IPS DF 6.9 (cell line): ENCODE results near the gene ATL2.

Source experiments
- DNase-seq: peaks from one replicate; pipeline ENCODE4 v3.0.0-alpha.2; 2013; ENCODE audit warnings: low read depth, low spot score
- H3K27ac ChIP-seq: one replicate; pipeline ENCODE4 v1.5.1; 2013; ENCODE audit warnings: low read length, control low read depth
- H3K27me3 ChIP-seq: 2 replicates; pipeline ENCODE4 v1.6.1; 2013; ENCODE audit warnings: mild to moderate bottlenecking, low read length; ENCODE audit not compliant: control insufficient read depth, insufficient read depth
- H3K36me3 ChIP-seq: 2 replicates; pipeline ENCODE4 v1.6.1; 2013; ENCODE audit warnings: low read length; ENCODE audit not compliant: control insufficient read depth, insufficient read depth
- H3K4me1 ChIP-seq: 2 replicates; pipeline ENCODE4 v1.6.1; 2013; ENCODE audit warnings: low read length; ENCODE audit not compliant: control insufficient read depth, insufficient read depth
- H3K4me3 ChIP-seq: 2 replicates; pipeline ENCODE4 v1.5.1; 2013; ENCODE audit warnings: mild to moderate bottlenecking, low read length
- H3K9me3 ChIP-seq: 2 replicates; pipeline ENCODE4 v1.6.1; 2013; ENCODE audit warnings: low read length, inconsistent platforms; ENCODE audit not compliant: control insufficient read depth, insufficient read depth
- WGBS: extraction: QIAGEN DNeasy Blood & Tissue Kit; methylation state at CpG from one replicate; pipeline ENCODE4 v1.1.7; 2013; ENCODE audit warnings: mixed read lengths, missing lambda C conversion rate; ENCODE audit not compliant: insufficient read length, insufficient coverage; 5-methylcytosine and 5-hydroxymethylcytosine counted together

The ATL2 gene

DNA sequence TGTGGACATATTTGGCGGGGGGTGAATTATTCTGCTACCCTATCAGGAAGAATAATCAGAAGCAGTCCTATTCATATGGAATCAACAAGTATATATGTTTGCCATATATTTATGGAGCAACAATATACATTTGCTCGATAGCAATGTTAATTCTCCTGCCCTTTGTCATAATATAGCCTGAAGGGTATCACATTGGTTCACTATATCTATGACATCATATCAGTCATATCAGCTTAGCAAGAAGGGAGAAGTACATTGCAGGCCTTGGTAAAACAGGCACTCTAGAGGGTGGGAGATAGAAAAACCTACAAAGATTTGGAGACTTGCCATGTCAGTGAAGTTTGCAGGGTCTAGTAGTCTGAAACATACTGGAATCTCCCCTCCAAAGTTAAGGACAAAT lies 128.4 kb downstream of the ATL2 start:
- no CpG with 5 or more reads among the region's 2 CpGs for WGBS

DNA sequence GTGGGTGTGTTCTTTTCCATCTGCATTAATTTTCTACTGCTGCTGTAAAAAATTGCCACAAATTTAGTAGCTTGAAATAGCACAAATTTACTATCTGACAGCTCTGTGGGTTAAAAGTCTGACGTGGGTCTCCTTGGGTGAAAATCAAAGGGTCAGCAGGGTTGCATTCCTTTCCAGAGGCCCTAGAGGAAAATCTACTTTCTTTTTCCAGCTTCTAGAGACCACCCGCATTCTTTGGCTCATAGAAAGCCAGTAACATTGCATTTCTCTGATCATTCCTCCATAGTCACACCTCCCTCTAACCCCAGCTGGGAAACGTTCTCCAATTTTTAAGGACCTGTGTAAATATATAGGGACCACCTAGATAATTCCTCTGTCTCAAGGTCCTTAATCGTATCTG lies 128.8 kb downstream of the ATL2 start:
- no peak overlapping the region for H3K27ac ChIP-seq
- peaks cover 2% of the 10 kb centered on the region; the same call in 1 of the 2 replicates for H3K4me1 ChIP-seq
- H3K4me3 ChIP-seq, result no peak overlapping the region
- no peaks in the 10 kb centered on the region; the same call in 1 of the 2 replicates for H3K27me3 ChIP-seq
- no CpG with 5 or more reads among the region's 4 CpGs for WGBS
- H3K36me3 ChIP-seq, result no peaks in the 10 kb centered on the region
- no peak for DNase-seq
- peaks cover 1% of the 10 kb centered on the region; the same call in 1 of the 2 replicates for H3K9me3 ChIP-seq

More for the DNA sequence above, 128.4 kb downstream of the ATL2 start:
- Histone ChIP-seq H3K9me3 (peaks cover 1% of the 10 kb centered on the region; the same call in 1 of the 2 replicates), H3K4me1 (peaks cover 2% of the 10 kb centered on the region; the same call in 1 of the 2 replicates), H3K36me3 (no peaks in the 10 kb centered on the region), H3K27me3 (no peaks in the 10 kb centered on the region; the same call in 1 of the 2 replicates), H3K27ac (no peak overlapping the region), H3K4me3 (no peak overlapping the region)
- no peak for DNase-seq

DNA sequence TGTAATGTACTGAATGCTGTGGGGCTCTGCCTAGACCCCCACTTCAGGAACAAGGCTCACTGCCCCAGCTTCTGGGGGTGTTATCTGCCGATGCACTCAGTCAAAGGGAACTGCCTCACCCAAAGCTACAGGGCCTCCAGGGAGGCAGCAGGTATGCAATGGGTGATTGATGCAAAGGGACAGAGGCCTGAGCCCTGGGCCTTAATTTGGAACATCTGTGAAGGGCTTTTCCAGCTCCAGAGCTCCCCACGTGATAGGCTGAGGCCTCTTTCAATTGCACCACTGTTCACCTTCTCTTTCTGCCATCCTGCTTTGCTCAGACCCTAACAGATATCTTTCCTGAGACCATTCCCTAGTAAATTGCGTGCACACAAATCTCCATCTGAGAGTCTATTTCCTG lies 131.0 kb downstream of the ATL2 start:
- H3K4me3 ChIP-seq, result no peak overlapping the region

DNA sequence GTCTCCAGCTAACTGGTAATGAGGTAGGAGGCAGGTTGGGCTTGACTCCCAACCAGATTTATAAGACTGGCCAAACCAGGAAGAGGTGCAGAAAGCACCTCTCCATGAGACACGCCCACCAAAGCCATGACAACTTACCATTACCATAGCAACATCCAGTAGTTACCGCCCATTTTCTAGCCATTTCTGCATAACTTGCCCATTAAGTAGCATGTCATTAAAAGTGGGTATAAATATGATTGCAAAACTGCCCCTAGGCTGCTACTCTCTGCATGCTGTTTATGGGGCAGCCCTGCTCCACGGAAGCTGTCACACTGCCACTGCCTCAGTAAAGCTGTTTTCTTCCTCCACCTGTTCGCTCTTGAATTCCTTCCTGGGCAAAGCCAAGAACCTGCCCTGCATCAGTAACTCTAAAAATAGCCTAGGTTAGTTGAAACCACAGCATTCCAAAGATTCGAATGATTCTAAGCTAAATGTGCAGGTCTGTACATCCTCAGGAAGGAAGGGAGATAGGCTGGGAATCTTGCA lies 131.9 kb downstream of the ATL2 start:
- H3K9me3 ChIP-seq, result peaks cover 1% of the 10 kb centered on the region; the same call in 1 of the 2 replicates
- no peak for DNase-seq
- H3K4me3 ChIP-seq, result no peak overlapping the region
- H3K27ac ChIP-seq, result no peak overlapping the region
- peaks cover 2% of the 10 kb centered on the region; the same call in 1 of the 2 replicates for H3K4me1 ChIP-seq
- WGBS, result no CpG with 5 or more reads among the region's 5 CpGs
- no peaks in the 10 kb centered on the region; the same call in 1 of the 2 replicates for H3K27me3 ChIP-seq
- H3K36me3 ChIP-seq, result no peaks in the 10 kb centered on the region

More for the DNA sequence above, 131.0 kb downstream of the ATL2 start:
- Histone ChIP-seq H3K27ac (no peak overlapping the region), H3K36me3 (no peaks in the 10 kb centered on the region), H3K9me3 (peaks cover 1% of the 10 kb centered on the region; the same call in 1 of the 2 replicates), H3K4me1 (peaks cover 2% of the 10 kb centered on the region; the same call in 1 of the 2 replicates), H3K27me3 (no peaks in the 10 kb centered on the region; the same call in 1 of the 2 replicates)
- no peak for DNase-seq
- no CpG with 5 or more reads among the region's 3 CpGs for WGBS

DNA sequence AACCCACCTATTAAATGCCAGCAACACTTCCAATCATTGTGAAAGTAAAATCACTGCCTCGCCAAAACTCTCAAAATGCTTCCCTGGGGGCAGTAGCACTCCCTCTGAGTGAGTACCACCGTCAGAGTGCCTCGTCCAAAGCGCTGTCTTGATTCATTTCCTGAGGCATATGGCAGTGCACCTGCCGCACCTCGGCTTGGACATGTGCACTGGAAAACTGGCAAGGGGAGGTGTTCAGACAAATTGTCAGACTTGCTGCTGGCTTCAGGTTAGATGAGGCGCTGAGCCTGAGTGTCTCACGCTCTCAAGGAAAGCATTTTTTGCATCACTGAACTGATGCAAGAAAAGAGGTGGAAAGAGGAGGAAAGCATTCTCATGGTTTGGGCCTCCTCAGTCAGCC lies 132.8 kb downstream of the ATL2 start:
- Histone ChIP-seq H3K4me1 (peaks cover 2% of the 10 kb centered on the region; the same call in 1 of the 2 replicates), H3K4me3 (no peak overlapping the region), H3K36me3 (no peaks in the 10 kb centered on the region), H3K27me3 (no peaks in the 10 kb centered on the region; the same call in 1 of the 2 replicates), H3K27ac (no peak overlapping the region), H3K9me3 (peaks cover 1% of the 10 kb centered on the region; the same call in 1 of the 2 replicates)
- no peak for DNase-seq
- no CpG with 5 or more reads among the region's 8 CpGs for WGBS
